ENCODE data around the gene NHP2.
"Not testable (repeated sequence)": the region's sequence is repeated elsewhere in the genome, so short reads cannot be mapped to it uniquely, and the experiment has no call there.

Gene NHP2

GRCh38 chr5:178153530-178154340, at the start of gene NHP2:
TSS of gene NHP2 (minus strand) at chr5:178153885. CDS start at chr5:178153817, 68 bp downstream.
- DNase-seq: peak; percentile 81

GRCh38 chr5:178202541-178202940, 48.9 kb upstream of the NHP2 start:
- DNase-seq: no peak

GRCh38 chr5:178201927-178202235, 48.2 kb upstream of the NHP2 start:
- DNase-seq: no peak

- DNase-seq: no peak
Observed at GRCh38 chr5:178201221-178201926, 47.7 kb upstream of the NHP2 start.

- DNase-seq: no peak
Observed at GRCh38 chr5:178199581-178200434, 46.1 kb upstream of the NHP2 start.

- DNase-seq: no peak
Observed at GRCh38 chr5:178198706-178199105, 45.0 kb upstream of the NHP2 start.

GRCh38 chr5:178198151-178198550, 44.5 kb upstream of the NHP2 start:
- not testable (repeated sequence) for DNase-seq

GRCh38 chr5:178196986-178197385, 43.3 kb upstream of the NHP2 start:
- no peak for DNase-seq

GRCh38 chr5:178196281-178196812, 42.7 kb upstream of the NHP2 start:
- no peak for DNase-seq

- no peak for DNase-seq
Observed at GRCh38 chr5:178194026-178194425, 40.3 kb upstream of the NHP2 start.

GRCh38 chr5:178193251-178193809, 39.6 kb upstream of the NHP2 start:
- DNase-seq: no peak

GRCh38 chr5:178192787-178193186, 39.1 kb upstream of the NHP2 start:
- DNase-seq: no peak

- DNase-seq: no peak
Observed at GRCh38 chr5:178192244-178192643, 38.6 kb upstream of the NHP2 start.

GRCh38 chr5:178191661-178192060, 38.0 kb upstream of the NHP2 start:
- DNase-seq: no peak

- DNase-seq: no peak
Observed at GRCh38 chr5:178189433-178189832, 35.7 kb upstream of the NHP2 start.

GRCh38 chr5:178187014-178187413, 33.3 kb upstream of the NHP2 start, which contains the start of gene GMCL2:
TSS of gene GMCL2 (minus strand) at chr5:178187371. CDS start at chr5:178187299, 72 bp downstream.
- no peak for DNase-seq

GRCh38 chr5:178186427-178186826, 32.7 kb upstream of the NHP2 start:
- no peak for DNase-seq

GRCh38 chr5:178182158-178182876, 28.6 kb upstream of the NHP2 start:
- DNase-seq: no peak

- no peak for DNase-seq
Observed at GRCh38 chr5:178180141-178180863, 26.6 kb upstream of the NHP2 start.

- no peak for DNase-seq
Observed at GRCh38 chr5:178177569-178177968, 23.9 kb upstream of the NHP2 start.

- DNase-seq: no peak
Observed at GRCh38 chr5:178176791-178177190, 23.1 kb upstream of the NHP2 start.
